Measurements from ENCODE around the gene ZNF592. TPM values are rescaled to one million over a fixed set of nuclear protein-coding genes. Genes with fewer than 3 reads are reported as not detected.

Gene ZNF592
- polyA plus RNA-seq, 1 donor from 2014 or later = 3.9 TPM

DNA sequence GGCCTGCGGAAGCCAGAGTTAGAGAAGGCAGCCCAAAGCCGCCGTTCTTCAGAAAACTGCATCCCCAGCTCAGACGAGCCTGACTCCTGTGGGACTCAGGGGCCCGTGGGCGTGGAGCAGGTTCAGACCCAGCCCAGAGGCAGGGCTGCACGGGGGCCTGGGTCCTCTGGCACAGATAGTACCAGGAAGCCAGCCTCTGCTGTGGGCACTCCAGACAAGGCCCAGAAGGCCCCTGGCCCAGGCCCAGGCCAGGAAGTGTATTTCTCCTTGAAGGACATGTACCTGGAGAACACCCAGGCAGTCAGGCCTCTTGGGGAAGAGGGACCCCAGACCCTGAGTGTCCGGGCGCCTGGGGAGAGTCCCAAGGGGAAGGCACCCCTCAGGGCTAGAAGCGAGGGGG, 91.9 kb downstream of the ZNF592 start:
- H3F3A ChIP-seq (ENCODE audit: insufficient read depth, low read length, poor library complexity, severe bottlenecking) = no peaks in the 10 kb centered on the region
- no peak overlapping the region for H3K9ac ChIP-seq (ENCODE audit: low read length)
- H2AFZ ChIP-seq (ENCODE audit: low read depth, low read length) = no peak overlapping the region
- no peaks in the 10 kb centered on the region for H3K9me2 ChIP-seq (ENCODE audit: insufficient read depth, low read length)
- no peaks in the 10 kb centered on the region for H3K79me2 ChIP-seq (replicated peaks; ENCODE audit: insufficient read depth, low read length)
- H3K4me2 ChIP-seq (ENCODE audit: low read length) = no peak overlapping the region
- no peak overlapping the region for H3K27ac ChIP-seq (ENCODE audit: low read length)
- H3K27me3 ChIP-seq (ENCODE audit: insufficient read depth, low read depth, low read length) = no peaks in the 10 kb centered on the region
- TF ChIP-seq EZH2 (IDR thresholded peaks at IDR 0.05; ENCODE audit: borderline replicate concordance, insufficient read depth, low read length, poor library complexity, severe bottlenecking) (no peak), SMC3 (conservative IDR thresholded peaks at IDR 0.05; ENCODE audit: poor library complexity) (no peak), TAF1 (IDR thresholded peaks at IDR 0.05; ENCODE audit: low read depth) (no peak), EP300 (conservative IDR thresholded peaks at IDR 0.05; ENCODE audit: poor library complexity, severe bottlenecking) (no peak)
- H3K36me3 ChIP-seq (ENCODE audit: insufficient read depth, low read length) = no peaks in the 10 kb centered on the region
- H3K9me3 ChIP-seq (ENCODE audit: low read length) = no peaks in the 10 kb centered on the region
- H3K4me3 ChIP-seq (ENCODE audit: low read length) = no peak overlapping the region
- H4K20me1 ChIP-seq (ENCODE audit: insufficient read depth) = no peaks in the 10 kb centered on the region

DNA sequence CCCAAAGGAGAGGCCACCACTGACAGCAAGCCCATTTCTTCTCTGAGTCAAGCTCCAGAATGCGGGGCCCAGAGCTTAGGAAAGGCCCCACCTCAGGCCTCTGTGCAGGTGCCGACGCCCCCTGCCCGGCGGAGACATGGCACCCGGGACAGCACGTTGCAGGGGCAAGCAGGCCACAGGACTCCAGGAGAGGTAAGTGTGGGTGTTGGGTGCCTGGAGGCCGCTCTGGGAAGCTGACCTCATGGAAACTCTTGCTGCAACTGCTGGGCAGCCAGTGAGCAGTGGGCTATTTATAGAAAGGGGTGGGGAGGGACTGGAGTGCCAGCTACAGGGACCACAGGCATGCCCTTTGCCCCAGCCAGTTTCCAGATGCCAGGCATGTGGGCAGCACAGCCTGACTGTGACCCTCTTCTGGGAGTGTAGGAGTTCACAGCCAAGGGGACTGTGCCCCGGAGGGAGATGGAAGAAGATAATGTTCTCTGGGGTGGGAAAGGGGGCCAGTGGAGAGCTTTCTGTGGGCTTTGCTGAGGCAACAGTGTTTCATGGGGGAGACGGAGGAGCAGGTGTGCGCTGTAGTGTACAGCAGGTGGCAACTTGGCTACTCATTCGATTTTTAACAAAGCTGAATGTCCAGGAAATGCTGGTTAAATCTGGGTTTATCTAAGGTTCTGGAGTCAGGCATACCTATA, 92.5 kb downstream of the ZNF592 start:
- Histone ChIP-seq H4K20me1 (ENCODE audit: insufficient read depth) (no peaks in the 10 kb centered on the region), H3K36me3 (ENCODE audit: insufficient read depth, low read length) (no peaks in the 10 kb centered on the region), H3K9me2 (ENCODE audit: insufficient read depth, low read length) (no peaks in the 10 kb centered on the region), H3K9ac (ENCODE audit: low read length) (no peak overlapping the region), H3K9me3 (ENCODE audit: low read length) (no peaks in the 10 kb centered on the region), H3K27ac (ENCODE audit: low read length) (no peak overlapping the region), H3K27me3 (ENCODE audit: insufficient read depth, low read depth, low read length) (no peaks in the 10 kb centered on the region), H3K4me2 (ENCODE audit: low read length) (no peak overlapping the region), H3F3A (ENCODE audit: insufficient read depth, low read length, poor library complexity, severe bottlenecking) (no peaks in the 10 kb centered on the region), H3K4me3 (ENCODE audit: low read length) (no peak overlapping the region), H2AFZ (ENCODE audit: low read depth, low read length) (no peak overlapping the region), H3K79me2 (replicated peaks; ENCODE audit: insufficient read depth, low read length) (no peaks in the 10 kb centered on the region)
- TF ChIP-seq EP300 (conservative IDR thresholded peaks at IDR 0.05; ENCODE audit: poor library complexity, severe bottlenecking) (no peak), SMC3 (conservative IDR thresholded peaks at IDR 0.05; ENCODE audit: poor library complexity) (no peak), RAD21 (conservative IDR thresholded peaks at IDR 0.05) (no peak)

DNA sequence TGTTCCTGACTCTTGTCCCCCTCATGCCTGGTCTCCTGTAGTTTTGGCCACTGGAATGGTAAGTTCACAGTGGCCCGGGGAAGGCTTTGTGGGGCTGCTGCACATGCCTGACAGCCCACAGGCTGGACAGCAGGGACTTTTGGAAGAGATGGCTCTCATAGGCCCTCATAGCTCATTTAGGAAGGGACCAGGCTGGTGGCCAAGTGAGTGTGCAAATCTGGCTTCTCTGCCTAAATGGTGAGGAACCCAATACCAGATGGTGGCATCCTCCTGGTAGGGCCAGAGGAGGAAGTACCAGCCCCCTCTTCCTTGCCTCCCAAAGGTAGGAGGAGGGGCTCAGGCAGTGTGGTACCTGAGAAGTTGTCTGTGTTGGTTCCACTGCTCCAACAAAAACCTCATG, 94.4 kb downstream of the ZNF592 start:
- Histone ChIP-seq H3K9me3 (ENCODE audit: low read length) (no peaks in the 10 kb centered on the region), H3K27ac (ENCODE audit: low read length) (no peak overlapping the region), H3K27me3 (ENCODE audit: insufficient read depth, low read depth, low read length) (no peaks in the 10 kb centered on the region), H3K36me3 (ENCODE audit: insufficient read depth, low read length) (no peaks in the 10 kb centered on the region), H3K9me2 (ENCODE audit: insufficient read depth, low read length) (no peaks in the 10 kb centered on the region), H3K4me2 (ENCODE audit: low read length) (no peak overlapping the region), H2AFZ (ENCODE audit: low read depth, low read length) (no peak overlapping the region), H3K79me2 (replicated peaks; ENCODE audit: insufficient read depth, low read length) (no peaks in the 10 kb centered on the region), H3F3A (ENCODE audit: insufficient read depth, low read length, poor library complexity, severe bottlenecking) (no peaks in the 10 kb centered on the region), H3K4me3 (ENCODE audit: low read length) (no peak overlapping the region), H3K9ac (ENCODE audit: low read length) (no peak overlapping the region), H4K20me1 (ENCODE audit: insufficient read depth) (no peaks in the 10 kb centered on the region)
- TF ChIP-seq TAF1 (IDR thresholded peaks at IDR 0.05; ENCODE audit: low read depth) (no peak), SMC3 (conservative IDR thresholded peaks at IDR 0.05; ENCODE audit: poor library complexity) (no peak), EZH2 (IDR thresholded peaks at IDR 0.05; ENCODE audit: borderline replicate concordance, insufficient read depth, low read length, poor library complexity, severe bottlenecking) (no peak), POLR2AphosphoS5 (IDR thresholded peaks at IDR 0.05) (no peak), EP300 (conservative IDR thresholded peaks at IDR 0.05; ENCODE audit: poor library complexity, severe bottlenecking) (no peak), RAD21 (conservative IDR thresholded peaks at IDR 0.05) (no peak), MXI1 (conservative IDR thresholded peaks at IDR 0.05; ENCODE audit: poor library complexity, severe bottlenecking) (no peak)
- TF ChIP-seq, protein P1, sequence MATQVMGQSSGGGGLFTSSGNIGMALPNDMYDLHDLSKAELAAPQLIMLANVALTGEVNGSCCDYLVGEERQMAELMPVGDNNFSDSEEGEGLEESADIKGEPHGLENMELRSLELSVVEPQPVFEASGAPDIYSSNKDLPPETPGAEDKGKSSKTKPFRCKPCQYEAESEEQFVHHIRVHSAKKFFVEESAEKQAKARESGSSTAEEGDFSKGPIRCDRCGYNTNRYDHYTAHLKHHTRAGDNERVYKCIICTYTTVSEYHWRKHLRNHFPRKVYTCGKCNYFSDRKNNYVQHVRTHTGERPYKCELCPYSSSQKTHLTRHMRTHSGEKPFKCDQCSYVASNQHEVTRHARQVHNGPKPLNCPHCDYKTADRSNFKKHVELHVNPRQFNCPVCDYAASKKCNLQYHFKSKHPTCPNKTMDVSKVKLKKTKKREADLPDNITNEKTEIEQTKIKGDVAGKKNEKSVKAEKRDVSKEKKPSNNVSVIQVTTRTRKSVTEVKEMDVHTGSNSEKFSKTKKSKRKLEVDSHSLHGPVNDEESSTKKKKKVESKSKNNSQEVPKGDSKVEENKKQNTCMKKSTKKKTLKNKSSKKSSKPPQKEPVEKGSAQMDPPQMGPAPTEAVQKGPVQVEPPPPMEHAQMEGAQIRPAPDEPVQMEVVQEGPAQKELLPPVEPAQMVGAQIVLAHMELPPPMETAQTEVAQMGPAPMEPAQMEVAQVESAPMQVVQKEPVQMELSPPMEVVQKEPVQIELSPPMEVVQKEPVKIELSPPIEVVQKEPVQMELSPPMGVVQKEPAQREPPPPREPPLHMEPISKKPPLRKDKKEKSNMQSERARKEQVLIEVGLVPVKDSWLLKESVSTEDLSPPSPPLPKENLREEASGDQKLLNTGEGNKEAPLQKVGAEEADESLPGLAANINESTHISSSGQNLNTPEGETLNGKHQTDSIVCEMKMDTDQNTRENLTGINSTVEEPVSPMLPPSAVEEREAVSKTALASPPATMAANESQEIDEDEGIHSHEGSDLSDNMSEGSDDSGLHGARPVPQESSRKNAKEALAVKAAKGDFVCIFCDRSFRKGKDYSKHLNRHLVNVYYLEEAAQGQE (IDR thresholded peaks at IDR 0.05; ENCODE audit: borderline replicate concordance) = no peak
- TF ChIP-seq, protein P2, sequence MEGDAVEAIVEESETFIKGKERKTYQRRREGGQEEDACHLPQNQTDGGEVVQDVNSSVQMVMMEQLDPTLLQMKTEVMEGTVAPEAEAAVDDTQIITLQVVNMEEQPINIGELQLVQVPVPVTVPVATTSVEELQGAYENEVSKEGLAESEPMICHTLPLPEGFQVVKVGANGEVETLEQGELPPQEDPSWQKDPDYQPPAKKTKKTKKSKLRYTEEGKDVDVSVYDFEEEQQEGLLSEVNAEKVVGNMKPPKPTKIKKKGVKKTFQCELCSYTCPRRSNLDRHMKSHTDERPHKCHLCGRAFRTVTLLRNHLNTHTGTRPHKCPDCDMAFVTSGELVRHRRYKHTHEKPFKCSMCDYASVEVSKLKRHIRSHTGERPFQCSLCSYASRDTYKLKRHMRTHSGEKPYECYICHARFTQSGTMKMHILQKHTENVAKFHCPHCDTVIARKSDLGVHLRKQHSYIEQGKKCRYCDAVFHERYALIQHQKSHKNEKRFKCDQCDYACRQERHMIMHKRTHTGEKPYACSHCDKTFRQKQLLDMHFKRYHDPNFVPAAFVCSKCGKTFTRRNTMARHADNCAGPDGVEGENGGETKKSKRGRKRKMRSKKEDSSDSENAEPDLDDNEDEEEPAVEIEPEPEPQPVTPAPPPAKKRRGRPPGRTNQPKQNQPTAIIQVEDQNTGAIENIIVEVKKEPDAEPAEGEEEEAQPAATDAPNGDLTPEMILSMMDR (IDR thresholded peaks at IDR 0.05; ENCODE audit: poor library complexity, severe bottlenecking) = no peak
